IPS DF 6.9 (cell line): ENCODE results near the gene SLC5A1.

Source experiments
- DNase-seq: peaks from one replicate; pipeline ENCODE4 v3.0.0-alpha.2; 2013; ENCODE audit warnings: low read depth, low spot score
- H3K27ac ChIP-seq: one replicate; pipeline ENCODE4 v1.5.1; 2013; ENCODE audit warnings: low read length, control low read depth
- H3K27me3 ChIP-seq: 2 replicates; pipeline ENCODE4 v1.6.1; 2013; ENCODE audit warnings: mild to moderate bottlenecking, low read length; ENCODE audit not compliant: control insufficient read depth, insufficient read depth
- H3K36me3 ChIP-seq: 2 replicates; pipeline ENCODE4 v1.6.1; 2013; ENCODE audit warnings: low read length; ENCODE audit not compliant: control insufficient read depth, insufficient read depth
- H3K4me1 ChIP-seq: 2 replicates; pipeline ENCODE4 v1.6.1; 2013; ENCODE audit warnings: low read length; ENCODE audit not compliant: control insufficient read depth, insufficient read depth
- H3K4me3 ChIP-seq: 2 replicates; pipeline ENCODE4 v1.5.1; 2013; ENCODE audit warnings: mild to moderate bottlenecking, low read length
- H3K9me3 ChIP-seq: 2 replicates; pipeline ENCODE4 v1.6.1; 2013; ENCODE audit warnings: low read length, inconsistent platforms; ENCODE audit not compliant: control insufficient read depth, insufficient read depth
- whole genome bisulfite sequencing: extraction: QIAGEN DNeasy Blood & Tissue Kit; methylation state at CpG from one replicate; pipeline ENCODE4 v1.1.7; 2013; ENCODE audit warnings: mixed read lengths, missing lambda C conversion rate; ENCODE audit not compliant: insufficient read length, insufficient coverage; 5-methylcytosine and 5-hydroxymethylcytosine counted together

The SLC5A1 gene

DNA sequence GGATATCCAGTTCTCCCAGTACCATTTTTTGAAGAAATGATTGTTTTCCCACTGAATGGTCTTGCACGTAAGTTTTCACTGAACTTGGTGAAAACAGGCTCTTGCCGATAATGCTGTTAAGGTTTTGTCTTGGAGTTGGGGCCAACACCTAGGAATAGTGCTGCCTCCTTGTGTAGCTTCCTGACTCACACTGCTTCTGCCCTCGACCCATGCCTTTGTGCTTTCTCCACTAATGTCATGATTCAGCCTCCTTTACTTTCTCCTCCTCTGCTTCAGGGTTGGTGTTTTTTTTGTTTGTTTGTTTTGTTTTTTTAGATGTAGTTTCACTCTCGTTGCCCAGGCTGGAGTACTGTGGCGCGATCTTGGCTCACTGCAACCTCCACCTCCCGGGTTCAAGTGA lies 30.2 kb downstream of the SLC5A1 start:
- WGBS, result no CpG with 5 or more reads among the region's 7 CpGs
- no peak for DNase-seq
- Histone ChIP-seq H3K4me1 (no peaks in the 10 kb centered on the region), H3K27me3 (no peaks in the 10 kb centered on the region), H3K36me3 (no peaks in the 10 kb centered on the region), H3K27ac (no peak overlapping the region), H3K9me3 (no peaks in the 10 kb centered on the region), H3K4me3 (no peak overlapping the region)

DNA sequence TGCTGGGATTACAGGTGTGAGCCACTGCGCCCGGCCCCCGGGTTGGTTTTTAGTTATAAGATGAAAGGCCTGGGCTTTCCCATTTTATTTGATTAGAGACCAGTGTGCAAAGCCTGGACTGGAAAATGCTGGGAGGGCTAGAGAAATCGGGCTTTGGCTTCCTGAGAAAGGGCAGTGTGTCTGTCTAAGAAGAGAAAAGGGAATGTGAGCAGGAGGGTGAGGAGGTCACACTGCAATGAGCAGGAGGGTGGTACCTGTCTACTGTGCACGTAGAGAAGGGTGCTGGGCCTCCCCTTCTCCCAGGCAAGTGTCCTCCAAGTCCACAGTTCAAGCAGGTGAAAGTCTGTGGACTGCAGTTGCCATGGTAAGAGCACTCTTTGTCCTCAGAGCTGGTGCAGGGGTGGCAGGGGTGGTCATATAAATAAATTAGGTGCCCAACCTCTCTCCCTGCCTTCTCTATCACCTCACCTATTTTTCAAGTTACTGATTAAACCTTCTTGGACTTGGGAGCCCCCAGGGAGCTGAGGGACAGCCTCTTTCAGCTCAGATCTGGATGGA lies 30.8 kb downstream of the SLC5A1 start:
- no peaks in the 10 kb centered on the region for H3K36me3 ChIP-seq
- DNase-seq, result no peak
- no peaks in the 10 kb centered on the region for H3K9me3 ChIP-seq
- no peak overlapping the region for H3K4me3 ChIP-seq
- H3K27me3 ChIP-seq, result no peaks in the 10 kb centered on the region
- no peaks in the 10 kb centered on the region for H3K4me1 ChIP-seq
- no CpG with 5 or more reads among the region's 5 CpGs for WGBS
- no peak overlapping the region for H3K27ac ChIP-seq

DNA sequence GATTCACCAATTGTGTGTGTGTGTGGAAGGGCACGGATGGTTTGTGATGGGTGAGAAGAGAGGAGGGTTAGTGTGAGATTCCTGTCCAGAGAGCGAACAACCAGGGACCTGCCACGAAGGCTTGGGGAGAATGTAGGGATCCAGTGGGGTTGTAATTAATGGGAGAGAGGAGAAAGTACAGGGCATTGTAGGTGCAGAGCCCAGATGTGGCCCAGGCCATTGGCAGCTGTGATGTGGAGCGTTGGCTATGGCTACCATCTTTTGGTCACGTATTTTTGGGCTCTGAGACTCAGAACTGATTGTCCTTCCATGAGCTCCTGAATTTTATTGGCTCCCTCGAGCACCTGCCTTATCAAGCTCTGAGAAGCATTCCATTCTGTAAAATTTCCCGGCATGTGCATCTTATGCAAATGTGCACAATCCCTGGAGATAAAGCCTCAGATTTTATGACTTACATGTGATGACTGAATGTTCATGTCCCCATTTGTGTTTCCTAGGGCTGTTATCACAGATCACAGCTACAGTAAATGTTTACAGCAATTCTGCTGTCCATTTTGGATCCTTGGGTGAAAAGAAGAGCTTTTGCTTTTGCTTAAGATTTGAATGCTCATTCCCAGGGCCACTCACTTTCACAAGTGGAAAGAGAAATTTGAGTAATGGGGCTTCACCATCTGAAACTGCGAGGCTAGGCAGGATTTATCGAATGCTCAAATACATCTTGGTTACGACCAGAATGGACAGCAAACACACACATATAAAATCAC lies 33.1 kb downstream of the SLC5A1 start:
- Histone ChIP-seq H3K4me1 (no peaks in the 10 kb centered on the region), H3K27me3 (no peaks in the 10 kb centered on the region), H3K9me3 (no peaks in the 10 kb centered on the region), H3K36me3 (no peaks in the 10 kb centered on the region), H3K27ac (no peak overlapping the region), H3K4me3 (no peak overlapping the region)
- WGBS, result no CpG with 5 or more reads among the region's 10 CpGs
- DNase-seq, result no peak

DNA sequence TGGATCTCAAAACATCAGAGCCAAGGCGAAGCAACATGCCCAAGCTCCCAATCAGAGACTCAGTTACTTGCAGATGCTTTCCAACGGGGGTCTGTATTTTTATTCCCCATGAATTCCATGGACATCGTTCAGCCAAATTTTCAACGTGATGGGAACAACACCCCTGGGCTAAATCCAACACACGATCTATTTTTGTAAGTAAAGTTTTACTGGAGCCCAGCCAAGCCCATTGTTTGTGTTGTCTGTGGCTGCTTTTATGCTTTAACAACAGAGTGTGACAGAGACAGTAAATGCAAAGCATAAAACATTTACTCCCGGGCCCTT lies 33.7 kb downstream of the SLC5A1 start:
- Histone ChIP-seq H3K27ac (no peak overlapping the region), H3K9me3 (no peaks in the 10 kb centered on the region), H3K4me3 (no peak overlapping the region), H3K27me3 (no peaks in the 10 kb centered on the region), H3K4me1 (no peaks in the 10 kb centered on the region), H3K36me3 (no peaks in the 10 kb centered on the region)
- no CpG with 5 or more reads among the region's 6 CpGs for WGBS
- no peak for DNase-seq

DNA sequence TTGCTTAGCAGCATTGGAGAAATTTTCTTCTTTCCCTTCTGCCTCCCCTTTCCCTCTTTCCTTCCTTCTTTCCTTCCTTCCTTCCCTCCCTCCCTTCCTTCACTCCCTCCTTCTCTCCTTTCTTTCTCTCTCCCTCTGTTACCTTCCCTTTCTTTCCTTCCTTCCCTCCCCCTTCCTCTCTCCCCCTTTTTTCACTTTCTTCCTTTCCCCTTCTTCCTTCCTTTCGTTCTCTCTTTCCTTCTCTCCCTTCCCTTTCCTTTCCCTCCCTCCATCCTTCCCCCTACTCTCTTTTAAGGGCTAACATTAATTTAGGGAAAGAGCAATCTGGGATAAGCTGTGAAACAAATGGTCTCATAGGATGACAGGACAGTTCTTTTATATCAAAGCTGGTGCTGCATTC lies 34.1 kb downstream of the SLC5A1 start:
- no peaks in the 10 kb centered on the region for H3K9me3 ChIP-seq
- H3K27me3 ChIP-seq, result no peaks in the 10 kb centered on the region
- no peak overlapping the region for H3K4me3 ChIP-seq
- no peaks in the 10 kb centered on the region for H3K36me3 ChIP-seq
- no peak for DNase-seq
- H3K4me1 ChIP-seq, result no peaks in the 10 kb centered on the region
- WGBS, result no CpG with 5 or more reads among the region's 1 CpG
- no peak overlapping the region for H3K27ac ChIP-seq

DNA sequence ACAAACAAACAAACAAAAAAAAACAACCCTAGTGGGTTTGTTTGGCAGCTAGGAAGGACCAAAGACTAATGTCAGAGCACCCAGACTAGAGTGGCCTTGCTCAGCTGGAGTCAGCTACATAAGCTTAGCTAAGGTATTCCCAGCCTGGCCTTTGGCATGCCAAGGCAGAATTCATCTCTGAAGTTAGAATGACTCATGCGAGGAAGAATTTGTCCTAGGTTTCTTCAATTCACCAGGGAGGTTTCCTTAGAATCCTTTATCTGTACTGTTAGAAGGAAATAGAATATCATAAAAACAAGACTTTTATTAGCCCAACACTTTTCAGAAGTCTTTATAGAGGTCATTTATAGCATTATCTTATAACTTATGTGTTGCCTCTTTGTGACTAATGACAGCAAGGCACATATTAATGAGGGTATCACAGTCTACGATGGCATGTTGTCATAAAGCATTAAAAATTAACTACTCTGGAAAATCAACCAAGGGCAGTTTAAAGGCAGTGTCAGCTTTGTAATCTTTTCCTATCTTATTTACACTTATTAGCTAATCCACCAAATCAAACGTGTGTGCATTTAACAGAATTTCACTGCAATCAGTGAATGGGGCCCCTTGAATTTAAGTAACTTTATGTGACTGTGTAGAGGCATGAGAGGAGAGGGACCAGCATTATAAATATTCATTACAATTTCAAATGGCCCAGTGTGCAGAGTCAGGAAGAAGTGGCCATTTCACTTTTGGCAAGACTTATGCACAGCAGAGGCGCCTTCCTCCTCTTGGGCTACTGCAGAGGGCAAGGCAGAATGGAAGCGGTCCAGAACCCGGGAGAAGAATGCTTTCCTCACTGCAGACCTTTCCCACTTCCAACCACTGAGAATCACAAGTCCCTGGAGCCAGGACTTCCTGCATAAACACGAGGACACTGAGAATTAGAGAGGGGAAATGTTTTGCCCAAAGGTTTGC lies 36.3 kb downstream of the SLC5A1 start:
- Histone ChIP-seq H3K9me3 (no peaks in the 10 kb centered on the region), H3K27me3 (no peaks in the 10 kb centered on the region), H3K27ac (no peak overlapping the region), H3K4me3 (no peak overlapping the region), H3K4me1 (no peaks in the 10 kb centered on the region), H3K36me3 (no peaks in the 10 kb centered on the region)
- no peak for DNase-seq
- WGBS, result no CpG with 5 or more reads among the region's 7 CpGs

DNA sequence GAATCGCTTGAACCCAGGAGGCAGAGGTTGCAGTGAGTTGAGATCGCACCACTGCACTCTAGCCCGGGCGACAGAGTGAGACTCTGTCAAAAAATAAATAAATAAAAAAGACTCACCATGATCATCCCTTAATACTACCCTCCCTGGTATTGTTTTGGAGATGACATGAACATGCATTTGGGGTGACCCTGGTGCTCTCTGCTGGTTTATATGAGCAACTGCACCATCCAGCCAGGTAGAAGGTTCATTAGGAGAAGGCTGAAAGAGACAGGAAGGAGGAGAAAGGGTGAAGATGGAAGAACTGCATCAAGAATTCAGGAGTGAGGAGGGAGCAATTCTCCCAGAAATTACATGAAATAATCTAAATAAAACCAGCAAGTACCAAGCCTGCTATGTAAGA lies 37.8 kb downstream of the SLC5A1 start:
- H3K4me1 ChIP-seq, result no peaks in the 10 kb centered on the region
- H3K9me3 ChIP-seq, result no peaks in the 10 kb centered on the region
- peak; percentile 31 for DNase-seq
- no peaks in the 10 kb centered on the region for H3K27me3 ChIP-seq
- no peak overlapping the region for H3K27ac ChIP-seq
- no peaks in the 10 kb centered on the region for H3K36me3 ChIP-seq
- H3K4me3 ChIP-seq, result no peak overlapping the region
- no CpG with 5 or more reads among the region's 4 CpGs for WGBS

DNA sequence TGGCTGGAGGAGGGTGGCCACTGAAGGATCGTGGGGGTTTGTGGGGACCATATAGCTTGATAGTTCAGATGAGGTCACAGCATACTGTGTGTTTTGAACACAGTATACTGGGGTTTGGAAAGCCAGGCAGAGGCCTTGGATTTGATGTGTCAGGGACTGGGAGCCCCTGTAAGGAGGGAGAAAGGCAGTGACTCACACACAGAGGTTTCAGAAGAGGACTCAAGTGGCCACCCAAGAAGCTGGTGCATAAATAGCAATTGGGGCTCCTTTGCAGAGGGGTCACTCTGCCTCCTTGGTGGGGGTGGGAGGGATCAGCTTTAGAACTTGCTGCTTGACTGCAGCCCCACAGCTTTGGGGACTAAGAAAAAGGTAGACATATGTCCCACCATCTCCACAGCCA lies 39.3 kb downstream of the SLC5A1 start:
- WGBS, result no CpG with 5 or more reads among the region's 1 CpG
- Histone ChIP-seq H3K27ac (no peak overlapping the region), H3K4me3 (no peak overlapping the region), H3K36me3 (no peaks in the 10 kb centered on the region), H3K4me1 (no peaks in the 10 kb centered on the region), H3K9me3 (no peaks in the 10 kb centered on the region), H3K27me3 (no peaks in the 10 kb centered on the region)
- DNase-seq, result no peak

DNA sequence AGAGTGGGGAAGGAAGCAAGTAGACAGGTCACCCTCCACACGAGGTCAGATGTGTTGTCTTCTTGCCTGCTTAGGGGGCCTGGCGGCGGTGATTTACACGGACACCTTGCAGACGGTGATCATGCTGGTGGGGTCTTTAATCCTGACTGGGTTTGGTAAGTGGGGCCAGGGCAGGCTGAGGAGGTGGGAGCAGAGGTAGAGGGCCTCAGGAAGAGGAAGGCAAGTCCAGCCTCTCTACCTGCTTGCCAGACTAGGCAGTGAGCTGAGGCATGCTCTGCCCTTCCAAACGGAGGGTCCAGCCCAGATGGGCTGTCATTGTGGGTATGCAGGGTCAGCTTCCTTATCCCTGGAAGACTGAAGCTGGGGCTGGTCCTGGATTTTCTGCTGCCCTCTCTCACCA lies 39.9 kb downstream of the SLC5A1 start:
- H3K27ac ChIP-seq, result no peak overlapping the region
- H3K36me3 ChIP-seq, result no peaks in the 10 kb centered on the region
- H3K9me3 ChIP-seq, result no peaks in the 10 kb centered on the region
- WGBS, result no CpG with 5 or more reads among the region's 6 CpGs
- no peaks in the 10 kb centered on the region for H3K4me1 ChIP-seq
- no peaks in the 10 kb centered on the region for H3K27me3 ChIP-seq
- DNase-seq, result no peak
- no peak overlapping the region for H3K4me3 ChIP-seq

DNA sequence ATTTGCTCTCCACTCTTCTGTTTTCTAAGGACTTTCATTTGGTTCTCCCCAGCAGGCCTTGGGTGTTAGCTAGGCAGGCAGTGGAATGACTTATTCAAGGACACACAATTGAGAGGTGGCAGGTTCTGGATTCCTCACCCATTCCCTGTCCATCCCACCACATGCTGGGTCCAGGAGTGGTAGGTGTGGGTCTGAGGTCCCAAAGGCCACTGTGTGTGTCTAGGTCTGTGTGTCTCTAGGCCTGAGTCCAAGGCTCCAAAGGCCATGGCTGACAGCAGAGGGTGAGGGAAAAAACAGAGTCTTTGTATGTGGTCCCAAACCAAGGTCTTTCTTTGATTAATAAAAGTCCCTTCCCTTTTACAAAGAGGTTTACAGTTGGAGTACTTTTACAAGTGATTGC lies 40.8 kb downstream of the SLC5A1 start:
- Histone ChIP-seq H3K27me3 (no peaks in the 10 kb centered on the region), H3K9me3 (no peaks in the 10 kb centered on the region), H3K27ac (no peak overlapping the region), H3K36me3 (no peaks in the 10 kb centered on the region), H3K4me1 (no peaks in the 10 kb centered on the region), H3K4me3 (no peak overlapping the region)
- no peak for DNase-seq
